ENCODE results near the gene BCL11A. TPM values are rescaled to one million over a fixed set of nuclear protein-coding genes. Genes with fewer than 3 reads are reported as not detected.

The BCL11A gene
- total RNA-seq, 5 donors from 2014 or later (not counting 1 experiment from before 2014, with no cell fraction given) = 3.6 to 11.9 (median 5.6) TPM

DNA sequence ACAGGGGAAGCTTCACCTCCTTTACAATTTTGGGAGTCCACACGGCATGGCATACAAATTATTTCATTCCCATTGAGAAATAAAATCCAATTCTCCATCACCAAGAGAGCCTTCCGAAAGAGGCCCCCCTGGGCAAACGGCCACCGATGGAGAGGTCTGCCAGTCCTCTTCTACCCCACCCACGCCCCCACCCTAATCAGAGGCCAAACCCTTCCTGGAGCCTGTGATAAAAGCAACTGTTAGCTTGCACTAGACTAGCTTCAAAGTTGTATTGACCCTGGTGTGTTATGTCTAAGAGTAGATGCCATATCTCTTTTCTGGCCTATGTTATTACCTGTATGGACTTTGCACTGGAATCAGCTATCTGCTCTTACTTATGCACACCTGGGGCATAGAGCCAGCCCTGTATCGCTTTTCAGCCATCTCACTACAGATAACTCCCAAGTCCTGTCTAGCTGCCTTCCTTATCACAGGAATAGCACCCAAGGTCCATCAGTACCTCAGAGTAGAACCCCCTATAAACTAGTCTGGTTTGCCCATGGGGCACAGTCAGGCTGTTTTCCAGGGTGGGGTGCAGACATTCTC, 58.3 kb downstream of the BCL11A start:
- H3K36me3 Mint-ChIP-seq = no peaks in the 10 kb centered on the region
- Histone ChIP-seq H3K4me3 (ENCODE audit: control insufficient read depth in 1 of 2, extremely low read depth in 1 of 2, low read length in 1 of 2) (no peak overlapping the region), H3K36me3 (ENCODE audit: control insufficient read depth in 2 of 2, extremely low read depth in 1 of 2, insufficient read depth in 1 of 2, low read length in 1 of 2) (peaks cover 0 to 2% of the 10 kb centered on the region in 2 donors), H3K27me3 (replicated peaks in 1 of 2; ENCODE audit: control insufficient read depth in 2 of 2, extremely low read depth in 1 of 2, insufficient read depth in 2 of 2, low read length in 1 of 2) (peaks cover 0 to 14% of the 10 kb centered on the region in 2 experiments), H3K9me3 (no peaks in the 10 kb centered on the region), H3K27ac (ENCODE audit: low read length) (no peak overlapping the region), H3K4me1 (ENCODE audit: control insufficient read depth in 1 of 2, extremely low read depth in 1 of 2, insufficient read depth in 2 of 2, low read length in 2 of 2) (peaks cover 0 to 3% of the 10 kb centered on the region in 2 experiments)
- H3K27ac Mint-ChIP-seq = no peak overlapping the region
- DNase-seq (no peak), ATAC-seq (replicated peaks in 1 of 4) (no peak)
- peaks cover 0 to 2% (median 0%) of the 10 kb centered on the region in 3 donors for H3K4me1 Mint-ChIP-seq
- H3K27me3 Mint-ChIP-seq = peaks cover 6 to 15% of the 10 kb centered on the region in 2 donors
- POLR2A ChIA-PET = no interaction called here
- CTCF ChIA-PET = interaction anchor here in 1 of 2 donors (0.6 kb wide), 2 partner anchors 27 to 1702 kb away, joined by 3 read pairs; no protein-coding TSS in a partner anchor
- no peaks in the 10 kb centered on the region for H3K9me3 Mint-ChIP-seq
- H3K4me3 Mint-ChIP-seq = no peak overlapping the region
- WGBS (ENCODE audit: insufficient coverage) = 78% methylated on average over 1 of the region's 6 CpGs

DNA sequence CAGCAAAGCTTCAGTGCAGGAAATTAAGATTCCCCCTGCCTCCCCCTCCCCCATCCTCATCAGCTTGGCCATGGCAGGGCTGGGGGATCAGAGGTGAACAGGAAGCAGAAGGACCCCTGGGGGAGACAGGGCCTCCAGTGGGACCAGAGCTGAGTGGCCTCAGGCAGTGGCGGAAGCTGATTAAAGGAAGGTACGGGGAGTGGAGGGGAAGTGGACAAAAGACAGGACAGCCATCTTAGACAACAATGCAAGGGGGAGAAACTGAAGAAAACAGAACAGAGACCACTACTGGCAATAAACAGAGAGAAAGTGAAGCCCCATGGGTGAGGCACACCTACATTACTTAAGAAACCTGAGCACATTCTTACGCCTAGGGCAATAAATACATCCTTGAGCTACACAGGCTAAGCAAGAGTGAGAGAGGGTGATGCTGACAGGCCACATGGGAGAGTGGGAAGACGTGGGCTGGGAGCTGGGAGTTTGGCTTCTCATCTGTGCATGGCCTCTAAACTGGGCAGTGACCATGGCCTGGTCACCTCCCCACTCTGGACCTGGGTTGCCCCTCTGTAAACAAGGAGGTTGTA, 59.6 kb downstream of the BCL11A start:
- WGBS (ENCODE audit: insufficient coverage) = 100% methylated on average over 2 of the region's 4 CpGs
- H3K27me3 ChIP-seq (replicated peaks in 1 of 2; ENCODE audit: control insufficient read depth in 2 of 2, extremely low read depth in 1 of 2, insufficient read depth in 2 of 2, low read length in 1 of 2) = peaks cover 0 to 9% of the 10 kb centered on the region in 2 experiments
- ATAC-seq (replicated peaks in 1 of 4) (no peak), DNase-seq (no peak)
- no peak overlapping the region for H3K4me3 ChIP-seq (ENCODE audit: control insufficient read depth in 1 of 2, extremely low read depth in 1 of 2, low read length in 1 of 2)
- peaks cover 0 to 2% of the 10 kb centered on the region in 2 donors for H3K36me3 ChIP-seq (ENCODE audit: control insufficient read depth in 2 of 2, extremely low read depth in 1 of 2, insufficient read depth in 1 of 2, low read length in 1 of 2)
- Mint-ChIP-seq H3K4me3 (no peak overlapping the region), H3K36me3 (no peaks in the 10 kb centered on the region), H3K4me1 (peaks cover 0 to 2% (median 0%) of the 10 kb centered on the region in 3 donors), H3K27ac (no peak overlapping the region), H3K27me3 (peaks cover 6 to 9% of the 10 kb centered on the region in 2 donors), H3K9me3 (no peaks in the 10 kb centered on the region)
- ChIA-PET POLR2A (no interaction called here), CTCF (no interaction called here)
- no peak overlapping the region for H3K27ac ChIP-seq (ENCODE audit: low read length)
- H3K4me1 ChIP-seq (ENCODE audit: control insufficient read depth in 1 of 2, extremely low read depth in 1 of 2, insufficient read depth in 2 of 2, low read length in 2 of 2) = peaks cover 0 to 3% of the 10 kb centered on the region in 2 experiments
- H3K9me3 ChIP-seq = no peaks in the 10 kb centered on the region

DNA sequence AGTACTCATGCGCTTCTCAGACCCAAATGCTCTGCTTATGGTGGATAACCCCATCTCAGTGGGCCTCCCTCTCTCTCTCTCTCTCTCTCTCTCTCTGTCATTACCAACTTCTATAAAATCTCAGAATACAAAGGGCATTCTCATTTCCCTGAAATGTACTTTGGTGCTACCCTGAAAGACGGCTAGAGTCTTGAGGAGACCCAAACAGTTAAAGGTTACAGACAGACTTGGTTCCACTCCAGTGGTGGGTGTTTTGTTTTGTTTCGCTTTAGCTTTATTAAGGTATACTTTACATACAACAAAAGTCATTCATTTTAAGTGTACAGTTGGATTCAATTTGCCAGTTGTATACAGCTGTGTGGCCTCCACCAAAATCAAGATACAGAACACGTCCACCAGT, 60.9 kb downstream of the BCL11A start:
- no peaks in the 10 kb centered on the region for H3K9me3 Mint-ChIP-seq
- H3K27ac Mint-ChIP-seq = no peak overlapping the region
- ChIA-PET POLR2A (no interaction called here), CTCF (no interaction called here)
- 75% methylated on average over 2 of the region's 4 CpGs for WGBS (ENCODE audit: insufficient coverage)
- Histone ChIP-seq H3K27me3 (replicated peaks in 1 of 2; ENCODE audit: control insufficient read depth in 2 of 2, extremely low read depth in 1 of 2, insufficient read depth in 2 of 2, low read length in 1 of 2) (peaks cover 0 to 9% of the 10 kb centered on the region in 2 experiments), H3K4me3 (ENCODE audit: control insufficient read depth in 1 of 2, extremely low read depth in 1 of 2, low read length in 1 of 2) (no peak overlapping the region), H3K9me3 (no peaks in the 10 kb centered on the region), H3K4me1 (ENCODE audit: control insufficient read depth in 1 of 2, extremely low read depth in 1 of 2, insufficient read depth in 2 of 2, low read length in 2 of 2) (no peaks in the 10 kb centered on the region), H3K27ac (ENCODE audit: low read length) (no peak overlapping the region), H3K36me3 (ENCODE audit: control insufficient read depth in 2 of 2, extremely low read depth in 1 of 2, insufficient read depth in 1 of 2, low read length in 1 of 2) (no peaks in the 10 kb centered on the region)
- H3K4me3 Mint-ChIP-seq = no peak overlapping the region
- peaks cover 6 to 11% of the 10 kb centered on the region in 2 donors for H3K27me3 Mint-ChIP-seq
- H3K36me3 Mint-ChIP-seq = no peaks in the 10 kb centered on the region
- DNase-seq = no peak
- peaks cover 0 to 2% (median 0%) of the 10 kb centered on the region in 3 donors for H3K4me1 Mint-ChIP-seq
- ATAC-seq (replicated peaks in 1 of 4) = no peak

DNA sequence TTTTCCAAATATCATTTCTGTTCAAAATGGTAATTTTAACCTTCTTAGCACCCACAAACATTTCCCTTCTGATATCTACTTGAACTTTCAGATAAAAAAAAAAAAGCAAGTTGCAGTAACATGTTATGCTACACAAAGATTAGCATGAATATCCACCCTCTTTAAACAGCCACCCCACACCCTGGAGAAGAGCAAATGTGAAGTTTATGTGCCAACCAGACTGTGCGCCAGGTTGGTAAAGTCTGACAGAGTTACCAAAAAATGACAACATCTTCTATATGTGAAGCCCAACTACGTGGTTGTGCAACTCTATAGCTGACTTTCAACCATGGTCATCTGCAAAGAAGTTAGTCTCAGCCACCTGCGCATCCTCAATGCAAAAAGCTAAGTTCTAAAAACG, 62.6 kb downstream of the BCL11A start:
- Mint-ChIP-seq H3K4me3 (no peak overlapping the region), H3K4me1 (peaks cover 0 to 2% (median 0%) of the 10 kb centered on the region in 3 donors), H3K27me3 (peaks cover 6 to 13% of the 10 kb centered on the region in 2 donors), H3K27ac (no peak overlapping the region), H3K36me3 (no peaks in the 10 kb centered on the region), H3K9me3 (no peaks in the 10 kb centered on the region)
- ATAC-seq (replicated peaks in 1 of 4) = no peak
- POLR2A ChIA-PET = no interaction called here
- Histone ChIP-seq H3K27ac (ENCODE audit: low read length) (no peak overlapping the region), H3K27me3 (replicated peaks in 1 of 2; ENCODE audit: control insufficient read depth in 2 of 2, extremely low read depth in 1 of 2, insufficient read depth in 2 of 2, low read length in 1 of 2) (peaks cover 0 to 4% of the 10 kb centered on the region in 2 experiments), H3K4me1 (ENCODE audit: control insufficient read depth in 1 of 2, extremely low read depth in 1 of 2, insufficient read depth in 2 of 2, low read length in 2 of 2) (no peaks in the 10 kb centered on the region), H3K4me3 (ENCODE audit: control insufficient read depth in 1 of 2, extremely low read depth in 1 of 2, low read length in 1 of 2) (no peak overlapping the region), H3K9me3 (no peaks in the 10 kb centered on the region), H3K36me3 (ENCODE audit: control insufficient read depth in 2 of 2, extremely low read depth in 1 of 2, insufficient read depth in 1 of 2, low read length in 1 of 2) (no peaks in the 10 kb centered on the region)
- CTCF ChIA-PET = no interaction called here
- DNase-seq = no peak
- WGBS (ENCODE audit: insufficient coverage) = 32% methylated on average over 2 of the region's 4 CpGs

DNA sequence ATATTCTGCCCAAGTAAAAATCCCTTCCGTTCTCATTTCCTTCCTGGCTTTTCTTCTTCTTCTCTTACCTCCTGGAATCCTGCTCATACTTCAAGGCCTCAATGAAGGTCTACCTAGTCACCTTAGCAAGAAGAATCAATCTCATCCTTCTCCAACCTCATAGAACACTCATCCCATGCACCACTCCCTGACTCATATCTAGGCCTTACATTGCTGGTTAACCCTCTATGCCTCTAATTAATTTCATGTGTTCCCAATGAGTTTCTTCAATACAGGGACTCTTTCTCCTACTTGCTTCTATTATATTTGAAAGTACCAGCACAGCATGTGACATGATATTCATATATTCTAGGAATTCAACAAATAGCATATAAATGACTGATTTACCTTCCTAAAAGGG, 63.0 kb downstream of the BCL11A start:
- Mint-ChIP-seq H3K9me3 (no peaks in the 10 kb centered on the region), H3K36me3 (no peaks in the 10 kb centered on the region), H3K27me3 (peaks cover 6 to 16% of the 10 kb centered on the region in 2 donors), H3K27ac (no peak overlapping the region), H3K4me3 (no peak overlapping the region), H3K4me1 (peaks cover 0 to 2% (median 0%) of the 10 kb centered on the region in 3 donors)
- Histone ChIP-seq H3K9me3 (no peaks in the 10 kb centered on the region), H3K27ac (ENCODE audit: low read length) (no peak overlapping the region), H3K36me3 (ENCODE audit: control insufficient read depth in 2 of 2, extremely low read depth in 1 of 2, insufficient read depth in 1 of 2, low read length in 1 of 2) (no peaks in the 10 kb centered on the region), H3K27me3 (replicated peaks in 1 of 2; ENCODE audit: control insufficient read depth in 2 of 2, extremely low read depth in 1 of 2, insufficient read depth in 2 of 2, low read length in 1 of 2) (peaks cover 0 to 4% of the 10 kb centered on the region in 2 experiments), H3K4me1 (ENCODE audit: control insufficient read depth in 1 of 2, extremely low read depth in 1 of 2, insufficient read depth in 2 of 2, low read length in 2 of 2) (no peaks in the 10 kb centered on the region), H3K4me3 (ENCODE audit: control insufficient read depth in 1 of 2, extremely low read depth in 1 of 2, low read length in 1 of 2) (no peak overlapping the region)
- ATAC-seq (replicated peaks in 1 of 4) (no peak), DNase-seq (no peak)
- ChIA-PET CTCF (no interaction called here), POLR2A (no interaction called here)
- 92% methylated on average over 1 of the region's 1 CpG for whole genome bisulfite sequencing (ENCODE audit: insufficient coverage)

DNA sequence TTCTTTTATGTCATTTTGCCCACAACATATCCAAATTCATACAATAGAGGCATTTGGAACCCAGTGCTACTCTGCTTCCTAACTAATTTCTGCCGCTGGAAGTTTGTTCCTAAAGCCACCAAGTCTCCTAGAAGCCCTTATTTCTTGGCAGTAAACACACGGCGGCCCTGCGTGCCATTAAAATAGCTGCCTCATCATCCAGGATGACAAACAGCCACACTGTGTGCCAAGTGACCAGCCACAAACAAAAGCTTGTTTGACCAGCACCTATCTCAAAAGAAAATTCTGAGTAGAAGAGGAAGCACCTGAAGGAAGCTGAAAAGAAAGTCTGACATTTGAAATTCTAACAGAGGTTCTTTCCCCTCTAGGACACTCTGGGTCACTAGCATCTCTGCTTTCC, 64.2 kb downstream of the BCL11A start:
- H3K4me3 ChIP-seq (ENCODE audit: control insufficient read depth in 1 of 2, extremely low read depth in 1 of 2, low read length in 1 of 2) = no peak overlapping the region
- no peak for ATAC-seq (replicated peaks in 1 of 4)
- no peaks in the 10 kb centered on the region for H3K9me3 ChIP-seq
- peaks cover 0 to 4% of the 10 kb centered on the region in 2 experiments for H3K27me3 ChIP-seq (replicated peaks in 1 of 2; ENCODE audit: control insufficient read depth in 2 of 2, extremely low read depth in 1 of 2, insufficient read depth in 2 of 2, low read length in 1 of 2)
- H3K9me3 Mint-ChIP-seq = no peaks in the 10 kb centered on the region
- H3K4me3 Mint-ChIP-seq = no peak overlapping the region
- CTCF ChIA-PET = no interaction called here
- no peak for DNase-seq
- no peaks in the 10 kb centered on the region for H3K36me3 Mint-ChIP-seq
- H3K27ac Mint-ChIP-seq = no peak overlapping the region
- 74% methylated on average over 4 of the region's 4 CpGs for WGBS (ENCODE audit: insufficient coverage)
- H3K27ac ChIP-seq (ENCODE audit: low read length) = no peak overlapping the region
- peaks cover 0 to 5% (median 2%) of the 10 kb centered on the region in 3 donors for H3K4me1 Mint-ChIP-seq
- peaks cover 6 to 23% of the 10 kb centered on the region in 2 donors for H3K27me3 Mint-ChIP-seq
- no peaks in the 10 kb centered on the region for H3K4me1 ChIP-seq (ENCODE audit: control insufficient read depth in 1 of 2, extremely low read depth in 1 of 2, insufficient read depth in 2 of 2, low read length in 2 of 2)
- POLR2A ChIA-PET = no interaction called here
- H3K36me3 ChIP-seq (ENCODE audit: control insufficient read depth in 2 of 2, extremely low read depth in 1 of 2, insufficient read depth in 1 of 2, low read length in 1 of 2) = no peaks in the 10 kb centered on the region

Data from T-cell (primary cell).